Measurements from ENCODE around the gene SLC25A18.
"Not testable (repeated sequence)": the region's sequence is repeated elsewhere in the genome, so short reads cannot be mapped to it uniquely, and the experiment has no call there.

The SLC25A18 gene

GRCh38 chr22:17552737-17553136 lies 10.6 kb upstream of the SLC25A18 start:
- no peaks in the 10 kb centered on the region for H3K9me3 ChIP-seq (ENCODE audit: severe bottlenecking)

GRCh38 chr22:17554814-17555213 lies 8.5 kb upstream of the SLC25A18 start:
- Histone ChIP-seq H3K4me3 (ENCODE audit: severe bottlenecking) (no peak overlapping the region), H3K27me3 (ENCODE audit: insufficient read depth, poor library complexity, severe bottlenecking) (no peaks in the 10 kb centered on the region), H3K4me1 (ENCODE audit: insufficient read depth, poor library complexity, severe bottlenecking) (no peaks in the 10 kb centered on the region), H3K36me3 (ENCODE audit: low read depth) (no peaks in the 10 kb centered on the region), H3K9me3 (ENCODE audit: severe bottlenecking) (no peaks in the 10 kb centered on the region), H3K27ac (ENCODE audit: poor library complexity, severe bottlenecking) (no peak overlapping the region)
- DNase-seq (ENCODE audit: low spot score) (no peak), ATAC-seq (ENCODE audit: low read depth) (no peak)
- no peak for TF ChIP-seq CTCF (IDR thresholded peaks at IDR 0.05; ENCODE audit: poor library complexity, severe bottlenecking)

More at GRCh38 chr22:17552737-17553136, 10.6 kb upstream of the SLC25A18 start:
- TF ChIP-seq CTCF (IDR thresholded peaks at IDR 0.05; ENCODE audit: poor library complexity, severe bottlenecking), result no peak
- H3K27me3 ChIP-seq (ENCODE audit: insufficient read depth, poor library complexity, severe bottlenecking), result no peaks in the 10 kb centered on the region
- H3K36me3 ChIP-seq (ENCODE audit: low read depth), result no peaks in the 10 kb centered on the region
- no peak overlapping the region for H3K4me3 ChIP-seq (ENCODE audit: severe bottlenecking)
- DNase-seq (ENCODE audit: low spot score), result no peak
- no peak for ATAC-seq (ENCODE audit: low read depth)
- H3K4me1 ChIP-seq (ENCODE audit: insufficient read depth, poor library complexity, severe bottlenecking), result no peaks in the 10 kb centered on the region
- H3K27ac ChIP-seq (ENCODE audit: poor library complexity, severe bottlenecking), result no peak overlapping the region

GRCh38 chr22:17559188-17559587 lies 4.1 kb upstream of the SLC25A18 start:
- TF ChIP-seq CTCF (IDR thresholded peaks at IDR 0.05; ENCODE audit: poor library complexity, severe bottlenecking), result no peak
- no peak overlapping the region for H3K4me3 ChIP-seq (ENCODE audit: severe bottlenecking)

GRCh38 chr22:17563936-17564391 lies 666 bp downstream of the SLC25A18 start:
- H3K4me1 ChIP-seq (ENCODE audit: insufficient read depth, poor library complexity, severe bottlenecking), result no peaks in the 10 kb centered on the region
- no peak for TF ChIP-seq CTCF (IDR thresholded peaks at IDR 0.05; ENCODE audit: poor library complexity, severe bottlenecking)
- no peak overlapping the region for H3K4me3 ChIP-seq (ENCODE audit: severe bottlenecking)
- H3K36me3 ChIP-seq (ENCODE audit: low read depth), result no peaks in the 10 kb centered on the region
- DNase-seq (ENCODE audit: low spot score) (no peak), ATAC-seq (ENCODE audit: low read depth) (no peak)
- no peaks in the 10 kb centered on the region for H3K9me3 ChIP-seq (ENCODE audit: severe bottlenecking)
- H3K27me3 ChIP-seq (ENCODE audit: insufficient read depth, poor library complexity, severe bottlenecking), result no peaks in the 10 kb centered on the region
- H3K27ac ChIP-seq (ENCODE audit: poor library complexity, severe bottlenecking), result no peak overlapping the region

More at GRCh38 chr22:17559188-17559587, 4.1 kb upstream of the SLC25A18 start:
- H3K4me1 ChIP-seq (ENCODE audit: insufficient read depth, poor library complexity, severe bottlenecking), result no peaks in the 10 kb centered on the region
- H3K27me3 ChIP-seq (ENCODE audit: insufficient read depth, poor library complexity, severe bottlenecking), result no peaks in the 10 kb centered on the region
- DNase-seq (ENCODE audit: low spot score) (no peak), ATAC-seq (ENCODE audit: low read depth) (no peak)
- H3K9me3 ChIP-seq (ENCODE audit: severe bottlenecking), result no peaks in the 10 kb centered on the region
- no peak overlapping the region for H3K27ac ChIP-seq (ENCODE audit: poor library complexity, severe bottlenecking)
- no peaks in the 10 kb centered on the region for H3K36me3 ChIP-seq (ENCODE audit: low read depth)

GRCh38 chr22:17566016-17566687 lies 2.9 kb downstream of the SLC25A18 start:
- not testable (repeated sequence) for H3K9me3 ChIP-seq (ENCODE audit: severe bottlenecking); DNase-seq (ENCODE audit: low spot score); H3K27ac ChIP-seq (ENCODE audit: poor library complexity, severe bottlenecking); H3K27me3 ChIP-seq (ENCODE audit: insufficient read depth, poor library complexity, severe bottlenecking); ATAC-seq (ENCODE audit: low read depth); H3K4me3 ChIP-seq (ENCODE audit: severe bottlenecking); H3K36me3 ChIP-seq (ENCODE audit: low read depth)
- peaks cover 15% of the 10 kb centered on the region for H3K4me1 ChIP-seq (ENCODE audit: insufficient read depth, poor library complexity, severe bottlenecking)

All from RWPE2 (cell line).